ENCODE data around the gene GRB10.
"Not testable (repeated sequence)": the region's sequence is repeated elsewhere in the genome, so short reads cannot be mapped to it uniquely, and the experiment has no call there.

GRB10 gene

DNA sequence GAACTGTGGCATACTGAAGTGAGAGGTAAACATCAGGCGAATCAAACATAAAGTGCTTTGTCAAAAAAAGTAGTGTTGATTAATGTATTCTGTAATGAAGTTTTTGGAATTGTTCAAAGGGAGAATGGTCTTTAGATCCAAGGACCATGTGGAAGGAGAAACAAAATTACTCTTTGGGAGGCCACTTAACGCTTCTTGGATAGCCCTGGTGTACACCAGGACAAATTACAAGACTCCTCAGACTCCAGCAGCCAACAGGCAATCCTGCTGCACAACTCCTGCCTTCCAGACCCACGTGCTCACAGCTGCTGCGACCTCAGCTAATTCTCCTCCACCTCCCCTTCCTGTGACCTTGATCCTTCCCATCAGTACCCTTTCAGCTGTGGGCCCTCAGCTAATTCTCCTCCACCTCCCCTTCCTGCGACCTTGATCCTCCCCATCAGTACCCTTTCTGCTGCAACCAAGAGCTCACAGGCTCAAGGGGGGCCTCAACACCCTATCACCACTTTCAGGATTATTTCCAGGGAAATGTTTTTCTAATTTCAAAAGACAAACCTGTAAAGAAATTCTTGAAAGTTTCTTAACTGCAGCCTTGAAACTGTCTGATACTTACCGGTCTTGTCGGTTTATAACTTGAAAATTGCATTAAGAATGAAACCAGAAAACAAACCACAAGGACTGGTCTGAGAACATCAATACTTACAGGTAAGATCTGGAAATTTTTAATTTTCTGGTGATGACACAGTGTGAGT, 187.8 kb downstream of the GRB10 start:
- TF ChIP-seq ZNF274 (IDR thresholded peaks at IDR 0.05; ENCODE audit: low read depth, low read length), result no peak
- no peak overlapping the region for H3K4me3 ChIP-seq (ENCODE audit: low read length)

DNA sequence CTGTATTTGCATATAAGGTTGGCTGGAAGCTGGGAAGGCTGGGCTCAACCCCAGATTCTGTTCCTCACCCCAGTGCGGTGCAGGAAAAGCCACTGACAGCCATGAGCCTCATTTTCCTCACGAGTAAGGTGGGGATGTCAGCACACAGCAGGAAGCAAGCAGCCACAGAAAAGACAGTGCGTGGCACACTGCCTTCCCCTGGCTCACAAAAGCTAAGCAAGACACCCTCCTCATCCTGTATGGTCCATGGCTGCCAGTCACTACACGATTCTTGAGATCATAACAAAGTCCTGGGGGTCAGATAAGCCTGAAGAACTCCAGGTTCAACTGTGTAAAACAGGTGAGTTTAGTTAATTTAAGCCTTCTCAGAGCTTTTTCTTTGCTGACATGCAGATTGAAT, 188.6 kb downstream of the GRB10 start:
- TF ChIP-seq ZNF274 (IDR thresholded peaks at IDR 0.05; ENCODE audit: low read depth, low read length), result no peak

DNA sequence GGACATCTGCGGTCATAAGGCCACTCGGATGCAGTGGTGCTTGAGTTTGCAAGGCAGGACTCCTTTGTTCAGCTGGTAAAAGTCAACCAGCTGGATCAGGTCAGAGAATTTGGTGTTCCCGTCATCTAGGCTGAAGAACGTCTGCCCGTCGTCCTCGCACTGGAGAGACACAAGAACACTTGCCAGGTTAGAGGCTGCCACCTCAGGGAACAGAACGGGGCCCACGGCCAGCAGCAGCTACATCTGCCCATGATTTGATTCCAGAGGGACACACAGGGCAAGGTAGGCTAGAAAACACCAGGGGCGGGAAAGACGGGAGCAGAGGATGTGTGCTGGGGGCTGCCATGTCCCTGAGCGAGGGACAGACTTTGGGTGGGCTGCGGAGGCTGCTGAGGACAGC, 189.8 kb downstream of the GRB10 start:
- TF ChIP-seq ZNF274 (IDR thresholded peaks at IDR 0.05; ENCODE audit: low read depth, low read length), result no peak

More for the DNA sequence above, 188.6 kb downstream of the GRB10 start:
- no peak overlapping the region for H3K4me3 ChIP-seq (ENCODE audit: low read length)

DNA sequence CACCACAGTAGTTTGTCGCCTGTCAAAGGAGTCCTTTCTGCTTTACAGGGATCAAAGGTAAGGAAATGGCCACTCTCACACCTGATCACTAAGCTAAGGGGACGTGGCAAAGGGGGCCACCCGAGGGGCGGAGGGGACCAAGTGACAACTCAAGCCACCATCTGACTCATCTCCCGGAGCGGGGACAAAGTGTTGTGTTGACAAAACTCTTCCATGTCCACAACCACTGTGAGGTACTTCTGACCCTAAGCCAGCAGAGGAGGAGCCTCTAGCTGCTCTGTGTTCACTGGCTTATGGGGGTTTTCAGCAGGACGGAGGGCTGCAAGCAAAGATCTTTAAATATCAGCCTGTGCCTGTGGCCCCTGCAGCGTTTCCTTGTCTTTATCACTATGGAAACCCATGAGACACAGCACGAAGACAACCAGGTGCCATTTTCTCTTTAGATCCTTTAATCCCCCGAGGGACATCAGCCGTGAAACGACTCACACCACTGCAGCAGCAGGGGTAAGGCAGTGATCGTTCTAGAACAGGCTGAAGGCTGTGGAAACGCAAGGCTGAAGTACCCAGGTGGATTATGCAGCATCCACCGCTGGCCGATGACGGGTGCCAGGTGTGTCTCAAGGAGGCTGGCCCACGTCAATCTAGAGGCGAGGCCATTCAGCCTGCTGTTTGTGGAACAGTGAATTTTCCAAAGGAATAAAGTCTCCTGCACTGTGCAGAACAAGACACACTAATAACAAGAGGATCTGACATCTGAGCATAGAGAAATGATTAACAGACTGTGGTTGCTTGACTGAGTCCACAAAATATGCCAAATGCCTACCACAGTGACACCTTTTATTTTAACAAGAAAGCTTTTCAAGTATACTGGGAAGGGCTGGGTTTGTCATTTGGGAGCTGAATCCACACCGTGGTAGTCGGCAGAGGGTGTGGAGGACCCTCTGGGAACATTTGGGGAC, 190.9 kb downstream of the GRB10 start:
- H3K4me3 ChIP-seq (ENCODE audit: low read length), result no peak overlapping the region
- no peak for TF ChIP-seq ZNF274 (IDR thresholded peaks at IDR 0.05; ENCODE audit: low read depth, low read length)

More for the DNA sequence above, 189.8 kb downstream of the GRB10 start:
- H3K4me3 ChIP-seq (ENCODE audit: low read length), result no peak overlapping the region

DNA sequence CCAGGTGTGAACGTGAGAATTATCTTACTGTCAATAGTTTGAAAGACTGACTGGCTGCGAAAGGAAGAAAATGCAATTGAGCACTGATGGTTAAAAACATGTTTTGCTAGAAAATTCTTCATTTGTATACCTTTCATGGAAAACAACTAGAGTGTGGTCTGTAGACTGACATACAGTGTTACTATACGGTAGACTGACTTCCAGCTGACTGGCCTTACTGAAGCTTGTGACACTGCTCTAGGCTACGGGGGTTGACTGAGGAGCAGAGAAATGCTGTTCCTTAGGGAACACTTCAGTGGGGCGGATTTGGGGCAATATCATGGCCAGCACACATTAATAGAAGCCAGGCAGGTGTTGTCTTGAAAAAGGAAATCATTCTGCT, 191.6 kb downstream of the GRB10 start:
- no peak for TF ChIP-seq ZNF274 (IDR thresholded peaks at IDR 0.05; ENCODE audit: low read depth, low read length)
- H3K4me3 ChIP-seq (ENCODE audit: low read length), result no peak overlapping the region

DNA sequence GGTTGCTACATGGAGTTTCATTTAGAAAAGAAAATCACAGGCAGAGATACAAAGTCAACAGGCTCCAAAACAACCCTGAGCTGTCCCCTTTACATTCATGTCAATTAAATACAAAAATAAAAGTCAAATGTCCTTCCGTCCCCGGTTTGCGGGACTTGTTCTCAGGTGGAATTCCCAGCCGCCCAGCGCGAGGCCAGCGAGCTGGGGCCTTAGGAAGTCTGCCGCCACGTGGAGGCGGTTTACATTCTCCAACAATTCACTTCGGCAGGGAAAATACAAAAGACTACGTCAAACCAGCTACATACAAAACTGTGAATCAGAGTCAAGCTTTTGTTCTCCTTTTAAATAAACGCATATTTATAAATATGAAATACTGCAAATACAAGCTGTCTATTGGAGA, 192.2 kb downstream of the GRB10 start:
- TF ChIP-seq ZNF274 (IDR thresholded peaks at IDR 0.05; ENCODE audit: low read depth, low read length), result no peak
- no peak overlapping the region for H3K4me3 ChIP-seq (ENCODE audit: low read length)

DNA sequence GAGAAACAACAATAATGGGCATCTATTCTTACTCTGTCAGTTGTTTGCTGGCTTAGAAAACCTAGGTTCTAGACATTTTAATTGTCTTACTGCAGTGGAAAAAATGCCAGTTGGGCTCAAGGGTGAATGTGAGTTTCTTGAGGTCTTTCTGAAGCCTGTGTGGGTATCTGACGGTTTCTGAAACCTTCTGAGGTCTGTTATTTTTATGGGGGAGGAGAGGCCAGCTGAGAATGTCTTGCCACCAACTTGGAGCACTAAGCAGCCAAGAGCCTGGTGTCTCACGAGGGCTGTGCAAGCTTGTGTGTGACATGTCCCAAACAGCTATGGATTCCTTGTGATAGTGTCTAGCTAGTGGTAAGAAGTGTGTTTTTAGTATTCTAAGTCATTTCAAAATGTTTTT, 193.3 kb downstream of the GRB10 start:
- no peak overlapping the region for H3K4me3 ChIP-seq (ENCODE audit: low read length)

DNA sequence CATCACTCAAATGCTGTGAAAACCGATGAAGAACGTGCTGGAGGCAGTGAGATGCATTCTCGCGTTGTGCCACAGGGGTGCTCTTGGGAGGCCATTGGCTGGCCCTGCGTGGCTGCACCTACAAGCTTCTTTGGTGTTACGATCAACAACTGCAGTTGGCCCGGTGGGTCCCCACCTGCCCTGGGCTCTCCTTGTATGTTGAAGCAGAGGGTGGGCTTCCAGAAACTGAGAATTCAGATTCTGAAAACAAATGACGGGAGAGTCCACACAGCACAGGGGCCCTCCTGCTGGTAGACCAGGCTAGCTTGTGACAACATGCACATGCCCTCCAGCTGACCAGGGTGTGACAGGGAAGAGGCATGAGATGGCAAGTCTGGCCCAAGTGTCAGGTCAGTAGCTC, 193.8 kb downstream of the GRB10 start:
- TF ChIP-seq ZNF274 (IDR thresholded peaks at IDR 0.05; ENCODE audit: low read depth, low read length), result no peak

More for the DNA sequence above, 193.3 kb downstream of the GRB10 start:
- no peak for TF ChIP-seq ZNF274 (IDR thresholded peaks at IDR 0.05; ENCODE audit: low read depth, low read length)

DNA sequence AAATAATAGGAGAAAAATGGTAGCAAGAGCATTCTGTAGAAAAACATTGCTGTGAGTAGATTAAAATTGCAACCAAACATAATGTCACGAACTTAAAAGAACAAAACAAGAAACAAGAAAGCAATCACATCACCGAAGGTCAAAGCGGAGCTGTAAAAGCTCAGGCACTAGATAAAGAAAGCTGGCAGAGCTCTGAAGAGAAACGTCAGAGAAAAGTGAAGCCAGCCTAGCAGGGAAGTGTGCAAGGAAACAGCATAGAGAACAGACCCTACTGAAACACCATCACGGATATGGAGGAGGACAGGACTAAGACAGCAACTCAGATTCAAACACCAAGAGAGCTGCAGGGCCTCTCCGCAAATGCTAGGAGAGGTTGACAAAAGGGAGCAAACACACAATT, 195.0 kb downstream of the GRB10 start:
- no peak for TF ChIP-seq ZNF274 (IDR thresholded peaks at IDR 0.05; ENCODE audit: low read depth, low read length)
- H3K4me3 ChIP-seq (ENCODE audit: low read length), result no peak overlapping the region

More for the DNA sequence above, 193.8 kb downstream of the GRB10 start:
- H3K4me3 ChIP-seq (ENCODE audit: low read length), result no peak overlapping the region

DNA sequence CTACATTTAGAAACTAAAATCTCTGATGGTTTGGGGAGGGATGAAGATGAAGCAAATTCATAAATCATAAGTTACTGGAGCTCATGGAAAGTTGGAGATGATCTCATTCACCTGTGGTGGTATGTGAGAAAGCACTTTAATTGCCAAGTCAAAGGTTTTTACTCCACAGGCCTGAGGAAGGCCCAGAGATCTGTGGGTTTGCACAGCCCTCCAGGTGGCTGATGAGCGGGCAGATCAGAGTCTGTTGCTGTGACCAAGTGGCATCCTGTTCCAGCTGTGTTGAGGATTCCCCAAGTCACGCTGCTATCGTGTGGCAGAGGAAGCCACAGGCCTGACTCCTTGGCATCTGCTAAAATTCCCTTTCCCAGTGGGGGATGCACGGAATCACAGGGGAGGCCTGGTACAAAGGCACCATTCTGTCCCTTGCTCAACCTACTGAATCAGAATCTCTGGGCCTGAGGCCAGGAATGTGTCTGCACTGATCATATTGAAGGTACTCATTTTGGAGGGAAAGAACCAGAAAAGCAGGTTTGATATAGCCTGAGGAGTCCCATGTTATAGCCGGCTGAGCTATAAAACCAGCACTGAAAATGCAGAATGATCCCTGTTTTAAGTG, 197.8 kb downstream of the GRB10 start:
- no peak overlapping the region for H3K4me3 ChIP-seq (ENCODE audit: low read length)
- TF ChIP-seq ZNF274 (IDR thresholded peaks at IDR 0.05; ENCODE audit: low read depth, low read length), result no peak

DNA sequence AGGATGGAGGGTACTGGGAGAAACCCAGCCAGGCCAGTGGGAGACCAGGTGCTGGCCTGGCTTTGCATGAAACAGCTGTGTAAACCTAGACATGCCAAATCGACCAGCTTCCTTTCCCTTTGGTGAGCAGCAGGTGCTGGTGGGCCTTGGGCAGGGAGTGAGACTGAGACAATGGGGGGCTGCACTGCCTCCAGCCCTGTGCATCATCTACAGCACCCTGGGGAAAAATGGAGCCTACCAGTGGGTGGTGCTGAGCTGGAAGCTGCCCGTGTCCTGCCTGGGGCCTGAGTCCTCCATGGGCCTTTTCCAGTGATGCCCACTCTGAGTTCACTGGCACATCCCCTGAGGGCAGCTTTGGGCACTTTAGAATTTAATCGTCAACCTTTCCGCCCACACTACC, 198.3 kb downstream of the GRB10 start:
- H3K4me3 ChIP-seq (ENCODE audit: low read length), result no peak overlapping the region
- no peak for TF ChIP-seq ZNF274 (IDR thresholded peaks at IDR 0.05; ENCODE audit: low read depth, low read length)

DNA sequence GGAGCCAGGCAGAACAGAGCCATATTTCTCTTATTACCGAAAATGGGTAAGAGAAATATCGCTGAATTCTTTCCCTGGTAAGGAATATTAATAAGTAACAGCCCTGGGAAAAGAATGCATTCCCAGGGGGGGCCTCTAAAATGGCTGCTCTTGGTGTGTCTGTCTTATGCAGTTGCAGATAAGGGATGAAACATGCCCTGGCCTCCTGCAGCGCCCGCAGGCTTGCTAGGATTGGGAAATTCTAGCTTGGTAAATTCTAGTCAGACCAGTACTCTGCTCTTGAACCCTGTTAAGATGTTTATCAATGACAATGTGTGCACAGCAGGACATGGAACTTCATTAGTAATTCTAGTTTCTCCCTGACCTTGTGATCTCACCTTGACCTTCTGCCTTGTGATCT, 199.4 kb downstream of the GRB10 start:
- not testable (repeated sequence) for H3K4me3 ChIP-seq (ENCODE audit: low read length)

DNA sequence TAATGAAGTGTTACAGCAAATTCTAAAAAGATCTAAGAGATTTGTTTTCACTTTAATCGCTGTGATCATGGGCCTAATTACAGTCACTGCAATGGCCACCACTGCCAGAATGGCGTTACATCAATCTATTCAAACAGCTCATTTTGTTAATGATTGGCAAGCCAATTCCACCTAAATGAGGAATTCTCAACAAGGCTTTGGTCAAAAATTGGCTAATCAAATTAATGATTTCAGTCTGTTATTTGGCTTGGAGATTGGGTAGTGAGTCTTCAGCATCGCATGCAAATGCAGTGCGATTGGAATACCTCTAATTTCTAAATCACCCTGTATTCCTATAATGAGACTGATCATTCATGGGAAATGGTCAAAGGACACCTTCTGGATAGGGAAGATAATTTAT, 200.4 kb downstream of the GRB10 start:
- not testable (repeated sequence) for H3K4me3 ChIP-seq (ENCODE audit: low read length)

DNA sequence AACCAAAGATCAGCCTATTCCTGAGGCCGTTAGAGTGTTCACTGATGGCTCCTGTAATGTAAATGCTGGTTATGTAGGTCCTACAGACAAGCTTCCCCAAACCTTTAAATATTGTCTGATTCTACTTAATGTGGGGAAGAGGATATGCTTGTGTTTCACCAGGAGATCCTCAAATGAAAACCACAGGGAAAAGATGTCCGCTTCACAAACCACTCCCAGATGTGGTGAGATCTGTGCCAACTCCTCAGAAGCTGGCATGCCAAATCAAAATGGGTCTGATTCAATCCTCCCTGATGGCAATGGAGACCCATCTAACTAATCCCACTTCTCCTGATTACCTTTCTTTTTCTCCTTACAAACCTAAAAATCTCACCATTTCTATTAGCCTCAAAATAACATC, 202.0 kb downstream of the GRB10 start:
- H3K4me3 ChIP-seq (ENCODE audit: low read length), result not testable (repeated sequence)

DNA sequence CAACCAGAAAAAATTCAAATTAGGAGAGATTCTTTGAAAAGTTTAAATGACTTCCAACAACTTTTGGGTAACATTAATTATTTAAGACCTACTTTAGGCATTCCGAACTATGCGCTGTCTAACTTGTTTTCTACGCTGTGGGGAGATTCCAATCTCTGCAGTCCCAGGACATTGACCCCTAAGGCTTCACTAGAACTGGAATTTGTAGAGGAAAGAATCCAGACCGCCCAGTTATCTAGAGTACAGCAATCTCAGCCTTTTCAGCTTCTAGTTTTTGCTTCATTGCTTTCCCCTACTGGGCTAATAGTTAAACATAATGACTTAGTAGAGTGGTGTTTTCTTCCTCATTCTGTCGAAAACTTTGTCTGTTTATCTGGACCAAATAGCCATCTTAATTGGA, 202.6 kb downstream of the GRB10 start:
- no peak overlapping the region for H3K4me3 ChIP-seq (ENCODE audit: low read length)
- no peak for TF ChIP-seq ZNF274 (IDR thresholded peaks at IDR 0.05; ENCODE audit: low read depth, low read length)

DNA sequence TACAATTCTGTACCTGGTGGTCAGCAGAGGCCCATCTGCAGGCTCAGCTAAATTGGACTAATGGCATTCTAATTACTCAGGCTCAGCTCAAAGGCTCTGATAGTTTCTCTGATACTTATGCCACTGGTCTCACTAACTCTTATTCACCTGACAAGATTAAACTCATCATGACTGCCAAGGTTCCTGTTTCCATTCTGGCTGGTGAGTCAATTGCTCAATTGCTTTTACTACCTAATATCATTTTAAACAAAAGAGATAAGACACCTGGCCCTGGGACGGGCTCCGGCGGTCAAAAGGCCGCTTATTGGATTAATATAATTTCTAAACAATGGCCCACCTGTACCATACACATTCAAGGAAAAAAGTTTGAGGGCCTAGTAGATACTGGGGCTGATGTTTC, 204.6 kb downstream of the GRB10 start:
- not testable (repeated sequence) for H3K4me3 ChIP-seq (ENCODE audit: low read length)
